NT2/D1 (cell line): ENCODE results near the gene GLIPR1L1.

Source experiments
- DNase-seq: peaks from one replicate; pipeline ENCODE4 v3.0.0-alpha.2; 2011; ENCODE audit warnings: low read depth, low spot score
- H3K27me3 ChIP-seq: 2 replicates; pipeline ENCODE4 v1.6.0; 2011; ENCODE audit warnings: mild to moderate bottlenecking; ENCODE audit not compliant: insufficient read length, insufficient read depth
- H3K36me3 ChIP-seq: 2 replicates; pipeline ENCODE4 v1.6.1; 2011; ENCODE audit warnings: mild to moderate bottlenecking, low read length, mixed read lengths; ENCODE audit not compliant: insufficient read depth, insufficient read length
- H3K4me1 ChIP-seq: 2 replicates; pipeline ENCODE4 v1.5.1; 2011; ENCODE audit not compliant: insufficient read depth, insufficient read length
- H3K4me3 ChIP-seq: 2 replicates; pipeline ENCODE4 v1.5.1; 2011; ENCODE audit warnings: low read depth; ENCODE audit not compliant: insufficient read length
- H3K9ac ChIP-seq: 2 replicates; pipeline ENCODE4 v1.6.0; 2011; ENCODE audit warnings: low read depth; ENCODE audit not compliant: insufficient read length
- H3K9me3 ChIP-seq: 2 replicates; pipeline ENCODE4 v1.5.1; 2011; ENCODE audit warnings: mild to moderate bottlenecking, low read length; ENCODE audit not compliant: insufficient read depth
- SUZ12 ChIP-seq: IDR thresholded peaks from 2 replicates; pipeline ENCODE4 v1.6.1; 2011; ENCODE audit not compliant: insufficient read length, insufficient read depth; ENCODE audit errors: extremely low read depth
- YY1 ChIP-seq: IDR thresholded peaks from 2 replicates; pipeline ENCODE4 v1.6.1; 2011; ENCODE audit not compliant: insufficient read length, insufficient read depth
- ZNF274 ChIP-seq: IDR thresholded peaks from 2 replicates; pipeline ENCODE4 v1.6.1; 2011; ENCODE audit warnings: mild to moderate bottlenecking, low read depth, low read length

Gene GLIPR1L1

DNA sequence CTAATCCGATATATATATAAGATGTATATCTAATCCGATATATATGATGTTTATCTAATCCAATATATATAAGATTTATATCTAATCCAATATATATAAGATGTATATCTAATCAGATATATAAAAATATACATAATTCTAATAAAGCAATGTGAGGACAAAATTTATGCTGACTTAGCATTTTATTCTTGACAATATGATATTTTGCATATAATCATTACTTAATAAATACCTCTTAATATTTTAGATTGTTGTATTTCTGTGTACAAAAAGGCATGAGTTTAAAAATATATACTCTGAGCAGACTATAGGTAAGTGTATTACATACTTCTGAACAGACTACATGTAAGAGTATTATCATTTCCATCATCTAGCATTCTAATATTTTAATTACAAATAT is 75.4 kb downstream of the GLIPR1L1 start:
- H3K4me1 ChIP-seq = no peaks in the 10 kb centered on the region
- no peak overlapping the region for H3K9ac ChIP-seq
- H3K9me3 ChIP-seq = 0 out of 2 replicates have a peak, but pooled peaks cover 4% of the 10 kb centered on the region
- no peaks in the 10 kb centered on the region for H3K36me3 ChIP-seq
- H3K4me3 ChIP-seq = no peak overlapping the region
- no peak for DNase-seq
- no peaks in the 10 kb centered on the region for H3K27me3 ChIP-seq
- TF ChIP-seq ZNF274 (no peak), SUZ12 (no peak), YY1 (no peak)

DNA sequence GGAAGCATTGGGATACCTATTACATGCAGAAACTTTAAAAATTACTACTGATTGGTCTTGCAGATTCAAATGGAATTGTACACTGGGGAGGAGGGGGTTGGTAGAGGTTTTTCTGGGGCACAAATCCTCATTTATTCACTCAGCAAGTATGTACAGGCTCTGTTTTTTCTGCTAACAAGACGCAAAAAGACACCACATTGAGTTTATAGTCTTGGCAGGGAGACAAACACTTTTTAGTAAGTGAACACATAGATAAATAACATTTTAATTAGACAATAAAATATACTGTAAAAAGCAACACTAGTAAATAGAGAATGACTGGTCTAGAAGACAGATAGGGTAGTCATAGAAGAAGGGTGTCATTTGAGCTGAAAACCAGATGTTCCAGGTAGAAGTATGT is 80.2 kb downstream of the GLIPR1L1 start:
- no peak for DNase-seq
- H3K27me3 ChIP-seq = no peaks in the 10 kb centered on the region
- no peaks in the 10 kb centered on the region for H3K4me1 ChIP-seq
- no peak overlapping the region for H3K9ac ChIP-seq
- no peaks in the 10 kb centered on the region for H3K36me3 ChIP-seq
- no peak overlapping the region for H3K4me3 ChIP-seq
- H3K9me3 ChIP-seq = no peaks in the 10 kb centered on the region
- no peak for TF ChIP-seq ZNF274

DNA sequence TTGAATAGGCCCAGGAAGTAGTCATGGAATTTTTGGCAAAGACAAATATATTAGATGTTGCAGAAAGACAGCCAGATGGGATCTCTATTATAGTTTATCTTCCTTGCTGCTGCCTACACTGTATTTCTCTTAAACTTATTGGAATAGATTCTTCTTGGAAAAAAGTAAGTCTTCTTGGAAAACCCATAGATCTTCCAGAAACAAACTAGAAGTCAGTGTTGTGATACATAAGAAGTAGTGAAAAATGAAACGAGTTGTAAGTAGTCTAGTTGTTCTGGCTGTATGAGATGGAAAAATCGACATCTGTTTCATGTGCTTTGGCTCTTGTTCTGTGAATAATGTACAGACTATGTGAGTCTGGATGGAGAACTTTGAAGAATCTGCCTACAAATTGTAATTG is 85.4 kb downstream of the GLIPR1L1 start:
- Histone ChIP-seq H3K9me3 (no peaks in the 10 kb centered on the region), H3K4me1 (no peaks in the 10 kb centered on the region), H3K4me3 (no peak overlapping the region), H3K36me3 (no peaks in the 10 kb centered on the region), H3K27me3 (no peaks in the 10 kb centered on the region), H3K9ac (no peak overlapping the region)
- TF ChIP-seq YY1 = no peak
- TF ChIP-seq SUZ12 = no peak
- TF ChIP-seq ZNF274 = no peak
- DNase-seq = no peak
